ENCODE measurements around the gene GARRE1. TPM values are rescaled to one million over a fixed set of nuclear protein-coding genes. Genes with fewer than 3 reads are reported as not detected.

Gene GARRE1
- total and polyA plus RNA-seq, 2 of the 8 experiments (the other 6 are each of a cell fraction or from before 2014, with no cell fraction given), result 16.4 to 23.1 TPM

DNA sequence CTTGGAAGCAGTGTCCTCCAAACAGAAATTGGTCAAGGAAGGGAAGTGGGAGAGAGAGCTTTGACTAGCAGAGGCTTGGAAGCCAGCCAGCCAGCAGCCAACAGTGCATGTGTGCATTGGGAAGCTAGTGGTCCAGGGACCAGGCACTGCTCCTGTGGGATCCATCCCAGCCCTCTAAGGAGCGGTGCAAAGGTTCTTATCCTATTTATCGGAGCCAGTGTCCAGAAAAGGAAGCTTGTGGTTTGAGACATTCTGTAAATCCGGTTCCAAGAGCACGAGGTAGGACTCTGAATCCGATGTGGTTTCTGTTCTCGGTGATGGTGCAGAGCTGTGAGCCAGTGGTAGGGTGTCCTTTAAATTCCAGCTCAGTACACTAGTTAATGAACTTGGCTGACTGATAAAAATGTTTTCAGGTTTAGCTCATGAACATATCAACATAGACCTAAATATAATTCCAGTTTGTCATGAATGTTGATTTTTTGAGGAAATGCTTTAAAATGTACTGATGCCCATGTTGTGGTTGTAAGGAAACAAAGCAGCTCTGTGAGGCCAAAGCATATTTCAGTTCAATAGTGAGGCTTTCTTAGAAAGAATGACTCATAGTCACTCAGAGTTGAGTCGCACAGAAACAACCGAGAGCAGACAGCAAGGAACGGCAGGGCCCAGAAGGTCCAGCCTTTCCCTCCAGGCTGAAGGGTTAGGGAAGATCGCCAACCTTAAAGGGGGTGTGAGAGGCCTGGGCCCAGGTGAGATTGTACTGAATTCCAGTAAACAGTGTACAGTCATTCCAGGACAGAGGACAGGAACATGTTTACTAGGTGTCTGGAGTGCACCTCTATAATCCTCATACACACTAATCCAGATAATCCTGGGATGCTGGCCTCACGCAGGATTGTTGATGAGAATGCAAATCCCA is 21.5 kb upstream of the GARRE1 start (continued):
- TF ChIP-seq, protein P1, sequence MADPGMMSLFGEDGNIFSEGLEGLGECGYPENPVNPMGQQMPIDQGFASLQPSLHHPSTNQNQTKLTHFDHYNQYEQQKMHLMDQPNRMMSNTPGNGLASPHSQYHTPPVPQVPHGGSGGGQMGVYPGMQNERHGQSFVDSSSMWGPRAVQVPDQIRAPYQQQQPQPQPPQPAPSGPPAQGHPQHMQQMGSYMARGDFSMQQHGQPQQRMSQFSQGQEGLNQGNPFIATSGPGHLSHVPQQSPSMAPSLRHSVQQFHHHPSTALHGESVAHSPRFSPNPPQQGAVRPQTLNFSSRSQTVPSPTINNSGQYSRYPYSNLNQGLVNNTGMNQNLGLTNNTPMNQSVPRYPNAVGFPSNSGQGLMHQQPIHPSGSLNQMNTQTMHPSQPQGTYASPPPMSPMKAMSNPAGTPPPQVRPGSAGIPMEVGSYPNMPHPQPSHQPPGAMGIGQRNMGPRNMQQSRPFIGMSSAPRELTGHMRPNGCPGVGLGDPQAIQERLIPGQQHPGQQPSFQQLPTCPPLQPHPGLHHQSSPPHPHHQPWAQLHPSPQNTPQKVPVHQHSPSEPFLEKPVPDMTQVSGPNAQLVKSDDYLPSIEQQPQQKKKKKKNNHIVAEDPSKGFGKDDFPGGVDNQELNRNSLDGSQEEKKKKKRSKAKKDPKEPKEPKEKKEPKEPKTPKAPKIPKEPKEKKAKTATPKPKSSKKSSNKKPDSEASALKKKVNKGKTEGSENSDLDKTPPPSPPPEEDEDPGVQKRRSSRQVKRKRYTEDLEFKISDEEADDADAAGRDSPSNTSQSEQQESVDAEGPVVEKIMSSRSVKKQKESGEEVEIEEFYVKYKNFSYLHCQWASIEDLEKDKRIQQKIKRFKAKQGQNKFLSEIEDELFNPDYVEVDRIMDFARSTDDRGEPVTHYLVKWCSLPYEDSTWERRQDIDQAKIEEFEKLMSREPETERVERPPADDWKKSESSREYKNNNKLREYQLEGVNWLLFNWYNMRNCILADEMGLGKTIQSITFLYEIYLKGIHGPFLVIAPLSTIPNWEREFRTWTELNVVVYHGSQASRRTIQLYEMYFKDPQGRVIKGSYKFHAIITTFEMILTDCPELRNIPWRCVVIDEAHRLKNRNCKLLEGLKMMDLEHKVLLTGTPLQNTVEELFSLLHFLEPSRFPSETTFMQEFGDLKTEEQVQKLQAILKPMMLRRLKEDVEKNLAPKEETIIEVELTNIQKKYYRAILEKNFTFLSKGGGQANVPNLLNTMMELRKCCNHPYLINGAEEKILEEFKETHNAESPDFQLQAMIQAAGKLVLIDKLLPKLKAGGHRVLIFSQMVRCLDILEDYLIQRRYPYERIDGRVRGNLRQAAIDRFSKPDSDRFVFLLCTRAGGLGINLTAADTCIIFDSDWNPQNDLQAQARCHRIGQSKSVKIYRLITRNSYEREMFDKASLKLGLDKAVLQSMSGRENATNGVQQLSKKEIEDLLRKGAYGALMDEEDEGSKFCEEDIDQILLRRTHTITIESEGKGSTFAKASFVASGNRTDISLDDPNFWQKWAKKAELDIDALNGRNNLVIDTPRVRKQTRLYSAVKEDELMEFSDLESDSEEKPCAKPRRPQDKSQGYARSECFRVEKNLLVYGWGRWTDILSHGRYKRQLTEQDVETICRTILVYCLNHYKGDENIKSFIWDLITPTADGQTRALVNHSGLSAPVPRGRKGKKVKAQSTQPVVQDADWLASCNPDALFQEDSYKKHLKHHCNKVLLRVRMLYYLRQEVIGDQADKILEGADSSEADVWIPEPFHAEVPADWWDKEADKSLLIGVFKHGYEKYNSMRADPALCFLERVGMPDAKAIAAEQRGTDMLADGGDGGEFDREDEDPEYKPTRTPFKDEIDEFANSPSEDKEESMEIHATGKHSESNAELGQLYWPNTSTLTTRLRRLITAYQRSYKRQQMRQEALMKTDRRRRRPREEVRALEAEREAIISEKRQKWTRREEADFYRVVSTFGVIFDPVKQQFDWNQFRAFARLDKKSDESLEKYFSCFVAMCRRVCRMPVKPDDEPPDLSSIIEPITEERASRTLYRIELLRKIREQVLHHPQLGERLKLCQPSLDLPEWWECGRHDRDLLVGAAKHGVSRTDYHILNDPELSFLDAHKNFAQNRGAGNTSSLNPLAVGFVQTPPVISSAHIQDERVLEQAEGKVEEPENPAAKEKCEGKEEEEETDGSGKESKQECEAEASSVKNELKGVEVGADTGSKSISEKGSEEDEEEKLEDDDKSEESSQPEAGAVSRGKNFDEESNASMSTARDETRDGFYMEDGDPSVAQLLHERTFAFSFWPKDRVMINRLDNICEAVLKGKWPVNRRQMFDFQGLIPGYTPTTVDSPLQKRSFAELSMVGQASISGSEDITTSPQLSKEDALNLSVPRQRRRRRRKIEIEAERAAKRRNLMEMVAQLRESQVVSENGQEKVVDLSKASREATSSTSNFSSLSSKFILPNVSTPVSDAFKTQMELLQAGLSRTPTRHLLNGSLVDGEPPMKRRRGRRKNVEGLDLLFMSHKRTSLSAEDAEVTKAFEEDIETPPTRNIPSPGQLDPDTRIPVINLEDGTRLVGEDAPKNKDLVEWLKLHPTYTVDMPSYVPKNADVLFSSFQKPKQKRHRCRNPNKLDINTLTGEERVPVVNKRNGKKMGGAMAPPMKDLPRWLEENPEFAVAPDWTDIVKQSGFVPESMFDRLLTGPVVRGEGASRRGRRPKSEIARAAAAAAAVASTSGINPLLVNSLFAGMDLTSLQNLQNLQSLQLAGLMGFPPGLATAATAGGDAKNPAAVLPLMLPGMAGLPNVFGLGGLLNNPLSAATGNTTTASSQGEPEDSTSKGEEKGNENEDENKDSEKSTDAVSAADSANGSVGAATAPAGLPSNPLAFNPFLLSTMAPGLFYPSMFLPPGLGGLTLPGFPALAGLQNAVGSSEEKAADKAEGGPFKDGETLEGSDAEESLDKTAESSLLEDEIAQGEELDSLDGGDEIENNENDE (IDR thresholded peaks at IDR 0.05; ENCODE audit: insufficient replicate concordance, low read length), result no peak
- TF ChIP-seq GTF2F1 (IDR thresholded peaks at IDR 0.05; ENCODE audit: borderline replicate concordance, low read depth, low read length), result no peak
- TF ChIP-seq SIX5 (IDR thresholded peaks at IDR 0.05; ENCODE audit: low read depth, low read length), result no peak
- TF ChIP-seq CBX8 (IDR thresholded peaks at IDR 0.05; ENCODE audit: borderline replicate concordance, low read depth, low read length), result no peak
- TF ChIP-seq RAD21 (IDR thresholded peaks at IDR 0.05 in 1 of 2, conservative IDR thresholded peaks at IDR 0.05 in 1 of 2; ENCODE audit: low read depth in 2 of 2, low read length in 2 of 2), result no peak
- TF ChIP-seq HDAC6 (IDR thresholded peaks at IDR 0.05; ENCODE audit: low read depth, low read length), result no peak
- TF ChIP-seq SAP30 (IDR thresholded peaks at IDR 0.05; ENCODE audit: insufficient read depth, insufficient replicate concordance, low read length), result no peak

Measured in H1 (cell line).